SU-DHL-6 (cell line): ENCODE results near the gene TARBP2.

Experiments
- EZH2phosphoT487 ChIP-seq: fragments of 200-600 bp; sonication (generic), shearing (Covaris generic); conservative IDR thresholded peaks from 2 replicates; pipeline ENCODE4 v1.6.1; 2018; ENCODE audit warnings: mild to moderate bottlenecking, antibody characterized with exemption, low read length, moderate library complexity, mixed read lengths
- TF ChIP-seq, protein P1 (sequence below): fragments of 200-600 bp; sonication (generic); IDR thresholded peaks from one replicate; pipeline ENCODE4 v1.5.1; 2017; ENCODE audit warnings: antibody characterized with exemption, mild to moderate bottlenecking, low read length, moderate library complexity; ENCODE audit not compliant: insufficient read depth, poor library complexity, severe bottlenecking

DNA sequence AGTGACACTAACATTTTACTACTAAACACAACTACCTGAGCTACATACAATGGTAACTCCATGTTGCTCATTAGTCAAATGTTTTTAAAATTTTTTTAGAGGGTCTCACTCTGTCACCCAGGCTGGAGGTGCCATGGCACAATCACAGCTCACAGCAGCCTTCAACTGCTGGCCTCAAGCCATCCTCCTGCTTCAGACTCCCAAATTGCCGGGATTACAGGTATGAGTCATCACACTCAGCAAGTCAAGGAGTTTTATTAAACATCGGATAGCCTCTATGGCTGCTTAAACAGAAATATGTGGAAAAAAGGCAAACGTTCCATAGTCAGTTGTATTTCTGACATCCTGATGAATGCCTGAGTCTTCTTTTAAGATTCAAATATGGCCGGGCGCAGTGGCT, 17.3 kb downstream of the TARBP2 start:
- TF ChIP-seq, protein P1, sequence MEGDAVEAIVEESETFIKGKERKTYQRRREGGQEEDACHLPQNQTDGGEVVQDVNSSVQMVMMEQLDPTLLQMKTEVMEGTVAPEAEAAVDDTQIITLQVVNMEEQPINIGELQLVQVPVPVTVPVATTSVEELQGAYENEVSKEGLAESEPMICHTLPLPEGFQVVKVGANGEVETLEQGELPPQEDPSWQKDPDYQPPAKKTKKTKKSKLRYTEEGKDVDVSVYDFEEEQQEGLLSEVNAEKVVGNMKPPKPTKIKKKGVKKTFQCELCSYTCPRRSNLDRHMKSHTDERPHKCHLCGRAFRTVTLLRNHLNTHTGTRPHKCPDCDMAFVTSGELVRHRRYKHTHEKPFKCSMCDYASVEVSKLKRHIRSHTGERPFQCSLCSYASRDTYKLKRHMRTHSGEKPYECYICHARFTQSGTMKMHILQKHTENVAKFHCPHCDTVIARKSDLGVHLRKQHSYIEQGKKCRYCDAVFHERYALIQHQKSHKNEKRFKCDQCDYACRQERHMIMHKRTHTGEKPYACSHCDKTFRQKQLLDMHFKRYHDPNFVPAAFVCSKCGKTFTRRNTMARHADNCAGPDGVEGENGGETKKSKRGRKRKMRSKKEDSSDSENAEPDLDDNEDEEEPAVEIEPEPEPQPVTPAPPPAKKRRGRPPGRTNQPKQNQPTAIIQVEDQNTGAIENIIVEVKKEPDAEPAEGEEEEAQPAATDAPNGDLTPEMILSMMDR, result no peak
- TF ChIP-seq EZH2phosphoT487, result no peak
